Activated naive CD4-positive, alpha-beta T cell (primary cell): ENCODE results near the gene C1orf198.
A peak's percentile ranks its signal among the peaks of the same experiment; 100 is the strongest.

Experiments used
- DNase-seq, 4 experiments: peaks; one replicate each; lab custom pipeline; 2025; lab: John Stamatoyannopoulos, UW

C1orf198 gene

DNA sequence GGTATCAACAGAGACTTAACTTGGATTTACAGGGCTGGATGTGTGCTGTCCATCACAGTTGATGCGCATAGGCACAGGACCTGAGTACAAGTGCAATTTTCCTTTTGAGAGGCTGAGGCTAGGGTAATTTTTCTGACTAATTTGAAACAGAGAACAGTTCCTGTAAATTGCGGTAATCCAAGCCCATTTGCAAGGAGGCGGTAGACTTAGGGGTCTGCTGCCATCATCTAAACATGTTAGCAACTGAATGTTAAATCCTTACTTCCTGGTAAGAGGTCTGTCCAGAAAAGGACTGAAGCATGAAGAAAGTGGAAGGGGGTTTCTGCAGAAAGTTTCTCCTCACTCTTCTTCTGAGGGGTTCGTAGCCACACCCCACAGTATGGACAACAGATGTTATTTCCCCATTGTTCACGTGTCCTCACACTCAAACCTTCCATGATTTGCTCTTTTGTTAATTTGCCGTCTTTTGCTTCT lies 23.7 kb upstream of the C1orf198 start:
- no peak for DNase-seq

DNA sequence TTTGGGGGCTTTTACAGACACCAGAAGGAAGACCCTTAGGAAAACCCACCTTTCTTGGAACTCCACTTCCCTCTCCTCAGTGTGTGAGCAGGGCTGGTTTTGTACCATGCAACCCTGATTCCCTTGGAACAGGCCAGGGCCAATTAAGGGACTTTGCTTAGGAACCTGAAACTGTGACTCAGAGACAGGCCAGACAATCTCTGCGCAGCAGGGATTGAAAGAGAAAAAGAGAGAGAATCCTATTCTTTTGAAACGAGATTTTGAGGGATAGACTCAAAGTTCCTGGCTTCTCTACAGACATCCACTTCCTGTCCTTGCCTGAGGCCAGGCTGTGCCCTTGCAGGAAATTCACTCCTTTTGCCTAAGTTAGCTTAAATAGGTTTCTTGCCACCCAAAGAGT lies 23.1 kb upstream of the C1orf198 start:
- no peak for DNase-seq

DNA sequence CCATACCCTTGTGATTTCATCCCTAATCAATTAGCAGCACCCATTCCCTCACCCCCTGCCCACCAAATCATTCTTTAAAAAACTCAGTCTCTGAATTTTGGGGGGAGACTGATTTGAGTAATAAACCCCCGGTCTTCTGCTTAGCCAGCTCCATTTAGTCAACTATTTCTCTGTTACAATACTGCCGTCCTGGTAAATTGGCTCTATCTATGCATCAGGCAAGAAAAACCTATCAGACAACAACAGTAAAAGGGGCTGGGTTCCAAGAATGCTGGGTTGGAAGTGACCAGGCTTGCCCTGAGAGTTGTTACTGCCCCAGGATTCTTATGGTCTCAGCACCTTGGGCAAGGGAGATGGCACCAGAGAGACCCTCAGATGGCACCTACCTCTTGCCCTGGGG lies 16.3 kb upstream of the C1orf198 start:
- DNase-seq = no peak

DNA sequence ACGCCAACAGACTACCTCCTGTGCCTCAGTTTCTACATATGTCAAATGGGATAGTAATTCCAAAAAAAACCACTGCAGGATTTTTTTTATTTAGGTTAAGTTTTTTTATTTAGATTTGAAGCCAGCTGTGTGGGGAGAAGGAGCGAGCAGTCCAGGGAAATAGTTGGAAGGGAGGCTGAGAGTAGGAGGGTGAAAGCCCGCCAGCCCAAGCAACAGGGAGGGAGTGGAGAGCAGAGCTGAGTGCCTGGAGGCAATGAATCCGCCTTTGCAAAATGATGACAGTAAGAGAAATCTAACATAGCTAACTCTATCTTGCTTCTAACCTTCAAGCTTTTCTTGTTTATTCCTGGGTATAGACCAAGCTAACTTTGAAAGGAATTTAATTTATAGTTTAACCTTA lies 15.6 kb upstream of the C1orf198 start:
- no peak for DNase-seq

DNA sequence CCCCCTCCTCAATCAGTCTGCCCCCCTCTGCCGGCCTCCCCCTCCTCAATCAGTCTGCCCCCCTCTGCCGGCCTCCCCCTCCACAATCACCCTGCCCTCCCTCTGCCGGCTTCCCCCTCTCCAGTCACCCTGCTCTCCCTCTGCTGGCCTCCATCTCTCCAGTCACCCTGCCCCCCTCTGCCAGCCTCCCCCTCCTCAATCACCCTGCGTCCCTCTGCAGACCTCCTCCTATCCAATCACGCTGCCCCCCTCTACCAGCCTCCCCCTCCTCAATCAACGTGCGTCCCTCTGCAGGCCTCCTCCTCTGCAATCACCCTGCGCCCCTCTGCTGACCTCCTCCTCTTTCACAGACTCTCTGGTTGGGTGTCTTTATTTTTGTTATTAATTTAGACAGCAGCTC lies 11.5 kb upstream of the C1orf198 start:
- DNase-seq = no peak

DNA sequence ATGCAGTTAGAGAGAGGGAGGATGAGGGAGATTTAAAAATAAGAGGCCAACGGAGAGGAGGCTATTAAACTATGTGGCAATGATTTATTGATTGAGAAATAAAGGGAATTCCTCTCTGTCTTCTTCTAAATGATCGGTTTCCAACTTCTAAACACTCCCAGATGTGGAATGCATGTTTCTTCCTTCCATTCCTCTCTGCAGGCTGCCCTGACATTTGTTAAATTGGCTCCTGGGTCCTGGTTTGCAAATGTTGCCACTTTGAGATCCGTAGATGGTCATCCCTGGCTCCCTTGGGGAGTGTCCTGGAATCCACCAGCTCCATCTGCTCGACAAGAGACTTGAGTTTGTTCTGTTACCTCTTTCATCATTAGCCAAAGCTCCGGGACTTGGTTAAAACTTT lies 10.3 kb upstream of the C1orf198 start:
- no peak for DNase-seq

DNA sequence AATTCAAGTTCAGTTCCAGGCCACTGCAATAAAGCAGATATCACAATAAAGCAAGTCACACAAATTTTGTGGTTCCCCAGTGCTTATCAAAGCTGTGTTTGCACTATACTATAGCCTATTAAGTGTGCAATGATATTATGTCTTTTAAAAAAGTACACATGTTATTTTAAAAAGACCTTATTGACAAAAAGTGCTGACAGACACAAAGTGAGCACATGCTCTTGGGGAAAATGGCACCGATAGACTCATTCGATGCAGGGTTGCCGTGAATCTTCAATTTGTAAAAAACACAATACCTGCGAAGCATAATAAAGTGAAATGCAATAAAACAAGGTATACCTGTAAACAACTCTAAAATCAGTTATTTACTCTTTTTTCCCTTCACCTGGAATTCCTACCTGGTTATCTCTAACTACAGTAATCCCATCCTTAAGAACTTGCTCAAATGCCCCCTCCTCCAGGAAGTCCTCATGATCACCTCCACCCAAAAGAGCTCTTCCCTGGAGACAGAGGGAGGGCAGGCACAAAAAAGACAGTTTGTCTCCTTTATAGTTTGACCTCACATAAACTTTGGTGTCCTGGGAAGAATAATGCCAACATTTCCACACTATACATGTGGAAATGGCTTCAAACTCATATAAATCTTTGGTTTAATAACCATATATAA lies 9.7 kb upstream of the C1orf198 start:
- DNase-seq = no peak

DNA sequence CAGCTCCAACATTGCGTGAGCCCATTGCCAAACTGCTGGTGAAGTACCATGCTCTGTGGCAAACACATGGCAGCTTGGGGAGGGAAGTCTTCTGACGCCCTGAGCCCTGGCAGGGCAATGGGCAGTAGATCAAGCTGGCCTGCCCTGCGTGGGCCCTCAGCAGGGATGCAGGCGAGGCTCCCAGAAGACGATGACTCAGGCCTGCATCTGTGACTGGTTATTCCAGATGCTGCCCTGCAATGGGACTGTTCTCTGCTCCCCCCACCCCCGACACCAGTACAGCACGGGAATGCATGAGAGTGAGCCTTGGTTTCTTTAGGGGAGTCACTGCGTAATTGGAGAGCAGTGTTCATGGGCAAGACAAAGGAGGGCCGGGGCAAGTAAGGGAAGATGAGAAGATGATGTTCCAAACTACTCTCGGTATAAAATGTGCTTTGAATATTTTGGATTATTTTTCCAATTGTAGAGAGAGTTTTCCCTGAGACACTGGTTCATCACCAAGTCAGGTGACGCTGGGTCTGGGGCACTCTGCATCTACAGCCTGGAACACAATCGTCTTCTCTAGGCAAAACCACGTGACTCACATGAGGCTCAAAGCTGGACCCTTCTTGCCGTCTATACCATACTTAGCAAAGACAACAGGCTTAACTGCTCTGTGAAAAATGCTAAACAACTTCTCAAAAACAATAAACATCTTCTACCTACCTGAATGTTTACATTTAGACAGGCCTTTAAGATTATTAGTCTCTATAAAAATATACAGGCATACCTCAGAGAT lies 9.0 kb upstream of the C1orf198 start:
- DNase-seq = no peak

DNA sequence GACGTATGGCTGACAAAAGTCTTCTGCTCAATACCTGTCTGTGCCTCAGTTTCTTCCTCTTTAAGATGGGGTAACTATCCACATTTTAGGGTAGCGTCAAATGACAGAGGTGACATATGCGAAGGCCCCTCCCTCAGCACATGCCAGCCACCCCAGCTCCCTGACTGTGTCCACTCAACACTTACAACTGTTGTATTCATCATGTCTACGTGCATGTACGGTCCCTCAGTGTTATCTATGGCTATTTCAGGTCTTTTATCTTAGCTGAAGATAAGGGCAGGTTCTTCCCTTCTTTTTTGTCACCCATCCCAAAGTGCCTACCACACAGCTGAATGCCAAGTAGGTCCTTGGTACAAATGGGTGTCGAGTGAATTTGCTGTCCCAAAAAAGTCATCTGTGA lies 8.3 kb upstream of the C1orf198 start:
- no peak for DNase-seq

DNA sequence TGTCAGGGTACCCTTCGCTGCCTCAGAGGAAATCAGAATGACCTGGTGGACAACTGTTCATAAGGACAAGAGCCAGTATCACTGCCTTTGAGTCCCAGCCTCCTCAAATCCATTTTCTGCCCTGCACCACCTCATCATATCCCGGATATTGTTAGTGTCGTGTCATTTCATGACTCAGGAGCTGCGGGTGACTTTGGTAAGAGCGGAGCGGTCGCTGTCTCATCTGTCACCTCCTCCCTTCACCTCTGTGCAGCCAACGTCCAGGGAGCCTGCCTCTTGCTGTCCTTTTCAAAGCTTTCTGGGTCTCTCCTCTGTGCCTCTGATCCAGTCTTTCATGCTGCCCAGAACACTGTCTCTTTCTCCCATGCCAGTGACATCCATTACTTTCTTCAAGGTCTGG lies 7.0 kb upstream of the C1orf198 start:
- DNase-seq = no peak

DNA sequence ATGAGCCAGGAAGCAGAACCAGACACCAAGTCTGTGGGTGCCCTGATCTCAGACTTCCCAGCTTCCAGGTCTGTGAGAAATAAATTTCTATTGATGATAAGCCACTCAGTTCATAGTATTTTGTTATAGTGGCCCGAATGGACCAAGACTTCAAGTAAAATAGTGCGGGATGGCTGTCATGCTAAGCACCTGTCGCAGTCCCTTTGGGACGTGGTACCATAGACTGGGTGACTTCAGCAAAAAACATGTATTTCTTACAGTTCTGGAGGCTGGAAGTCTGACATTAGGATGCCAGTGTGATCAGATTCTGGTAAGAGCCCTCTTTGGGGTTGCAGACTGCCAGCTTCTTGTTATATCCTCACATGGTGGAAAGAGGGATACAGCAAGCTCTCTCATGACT lies 2.6 kb upstream of the C1orf198 start:
- DNase-seq = no peak

DNA sequence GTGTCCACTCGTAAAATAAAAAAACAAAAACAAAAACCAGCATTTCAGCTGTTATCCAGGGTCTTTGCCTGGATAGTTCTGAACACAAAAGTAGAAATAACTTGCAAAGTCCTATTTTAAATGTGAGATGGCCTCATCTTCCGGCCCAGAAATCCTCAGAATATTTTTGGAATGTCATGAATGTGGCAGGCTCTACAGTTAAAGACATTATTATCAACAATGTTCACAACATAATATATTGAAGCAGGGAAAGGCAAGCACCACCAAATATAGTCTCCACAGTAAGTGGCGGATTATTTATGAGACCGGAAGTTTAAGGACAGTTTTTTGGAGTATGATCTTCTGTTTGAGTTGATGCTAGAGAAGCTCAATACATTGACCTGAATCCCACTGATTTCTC lies 1.2 kb upstream of the C1orf198 start:
- DNase-seq = no peak

DNA sequence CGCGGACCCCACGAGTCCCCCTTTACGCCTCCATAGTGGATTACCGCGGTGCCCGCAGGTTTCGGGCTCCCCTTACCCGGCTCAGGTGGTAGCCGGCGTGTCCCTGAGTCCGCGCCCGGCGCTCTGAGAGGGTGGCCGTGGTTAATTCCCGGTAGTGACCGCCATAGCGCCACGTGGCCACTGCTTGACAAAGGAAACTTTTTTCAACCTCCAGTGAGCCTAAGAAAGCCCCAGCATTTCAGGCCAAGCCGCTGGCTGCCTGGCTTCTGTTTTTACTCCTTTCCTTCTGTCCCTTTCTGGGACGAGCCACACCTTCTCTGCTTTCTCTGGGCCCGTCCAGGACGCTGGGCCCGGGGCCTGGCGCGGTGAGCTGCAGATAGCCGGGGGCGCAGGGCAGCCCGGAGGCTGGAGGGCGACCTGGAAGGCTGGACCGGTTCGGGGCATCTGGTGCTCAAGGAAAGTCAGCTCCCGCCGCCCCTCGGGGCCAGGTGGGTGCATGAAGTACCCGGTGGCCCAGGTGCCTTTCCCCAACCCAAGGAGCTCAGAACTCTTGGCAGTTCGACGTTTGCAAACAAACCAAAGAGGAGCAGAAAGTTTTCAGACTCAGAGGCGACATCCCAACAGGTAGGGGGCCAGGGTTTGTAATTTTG lies 540 bp upstream of the C1orf198 start:
- DNase-seq = peak in 1 of 4 experiments; percentile 25

DNA sequence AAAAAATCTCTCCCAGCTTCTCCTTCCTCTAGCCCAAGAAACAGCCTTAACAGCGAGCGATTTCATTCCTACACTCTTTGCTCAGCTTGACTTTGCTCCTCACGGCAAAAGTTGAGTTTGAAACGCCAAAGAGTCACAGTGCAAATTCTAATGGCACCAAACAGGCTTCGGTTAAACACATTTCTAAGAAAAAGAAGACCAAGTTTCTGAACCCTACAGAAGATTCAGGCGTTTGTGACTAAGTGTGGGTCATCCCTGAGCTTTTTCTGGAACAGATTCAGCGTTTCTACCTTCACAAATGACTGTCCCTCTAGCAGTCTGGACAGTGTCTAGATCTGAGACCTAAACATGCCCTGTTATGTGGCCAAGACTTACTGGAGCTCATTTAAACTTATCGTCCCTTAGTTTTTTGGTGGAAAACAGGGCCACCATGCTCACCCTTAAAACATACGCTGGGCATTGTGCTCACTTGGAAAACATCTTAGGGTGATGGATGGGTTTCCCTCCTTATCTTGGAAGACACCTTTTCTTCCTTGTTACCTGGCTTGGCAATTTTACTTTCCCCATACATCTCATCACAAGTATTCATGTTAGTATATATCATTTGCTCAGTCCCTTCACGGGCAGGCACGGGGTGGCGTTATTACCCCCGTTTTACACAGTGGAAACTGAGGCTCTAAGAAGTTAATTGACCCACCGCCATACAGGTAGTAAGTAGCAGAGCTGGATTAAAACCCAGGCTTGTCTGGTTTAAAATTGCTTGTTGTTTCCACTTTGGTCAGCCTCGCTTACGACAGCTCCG lies 1.0 kb downstream of the C1orf198 start:
- DNase-seq = no peak

DNA sequence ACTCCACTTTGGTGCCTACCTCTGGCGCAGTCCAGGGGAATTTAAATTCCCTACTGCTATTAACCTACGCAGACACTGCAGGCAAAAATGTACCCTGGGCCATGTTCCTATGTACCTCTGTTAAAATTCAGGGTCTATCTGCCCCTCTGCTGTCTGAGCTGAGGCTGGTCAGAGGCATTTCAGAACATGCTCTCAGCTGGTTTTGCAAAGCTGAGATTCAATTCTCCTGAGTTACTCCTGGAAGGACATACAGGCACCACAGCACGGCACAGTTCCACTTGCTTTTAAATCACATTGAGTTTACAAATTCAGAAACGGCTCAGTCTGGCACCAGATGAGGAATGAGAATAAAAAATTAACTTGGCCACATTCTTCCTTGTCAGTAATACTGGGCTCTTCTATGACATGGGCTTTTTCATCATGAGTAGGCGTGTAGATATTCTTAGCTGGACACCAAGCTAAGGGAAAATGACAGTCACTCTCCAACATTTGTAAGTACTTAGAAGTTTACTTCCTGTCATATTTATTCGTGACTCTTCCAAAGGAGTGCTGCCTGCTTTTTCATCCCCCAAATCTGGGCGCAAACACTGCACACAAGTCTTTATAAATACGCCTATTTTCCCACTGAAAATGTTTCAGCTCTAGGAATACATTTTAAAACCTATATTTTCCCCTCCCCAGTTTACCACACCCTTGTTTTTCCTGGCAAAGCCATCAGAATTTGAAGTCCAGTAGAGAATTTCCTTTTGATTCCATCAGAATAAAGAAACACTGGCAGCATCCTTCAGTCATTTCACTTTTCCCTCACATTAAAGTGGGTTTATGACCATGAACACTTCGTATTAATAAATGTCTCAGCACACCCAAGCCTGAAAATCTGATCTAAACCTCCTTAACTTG lies 1.9 kb downstream of the C1orf198 start:
- no peak for DNase-seq

DNA sequence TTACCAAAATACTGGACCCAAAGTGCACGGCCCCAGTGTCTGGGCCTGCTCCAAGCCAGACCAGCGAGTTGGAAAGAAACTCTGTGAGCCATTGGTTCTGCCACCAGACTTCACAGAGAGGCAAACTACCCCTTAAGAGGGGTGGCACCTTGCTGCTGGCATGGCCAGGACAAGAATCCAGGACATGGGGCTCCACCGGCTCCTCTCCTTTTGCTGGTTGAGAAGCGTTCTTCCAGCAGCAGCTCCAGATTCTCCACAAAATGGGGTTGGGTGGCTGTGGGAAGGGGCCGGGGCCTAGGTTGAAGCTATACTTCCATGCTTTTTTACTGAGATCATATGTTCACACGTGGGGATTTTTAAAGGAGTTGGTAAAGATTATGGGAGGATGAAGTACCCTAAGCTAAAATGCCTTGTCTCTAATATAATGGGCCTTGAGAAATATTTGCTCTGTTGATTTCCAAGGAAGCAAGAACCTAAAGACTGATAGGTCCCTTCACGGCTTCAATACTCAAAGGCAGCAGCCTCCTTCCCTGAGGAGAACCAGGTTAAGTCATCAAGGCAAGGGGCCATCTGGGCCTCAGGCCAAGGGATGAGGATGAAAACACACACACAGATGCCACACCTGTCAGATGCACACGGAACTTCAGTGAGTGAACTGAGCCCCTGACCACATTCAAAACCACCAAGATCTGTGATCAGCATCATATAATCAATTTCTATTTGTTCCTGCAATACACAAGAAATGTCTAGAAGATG lies 3.1 kb downstream of the C1orf198 start:
- DNase-seq = no peak

DNA sequence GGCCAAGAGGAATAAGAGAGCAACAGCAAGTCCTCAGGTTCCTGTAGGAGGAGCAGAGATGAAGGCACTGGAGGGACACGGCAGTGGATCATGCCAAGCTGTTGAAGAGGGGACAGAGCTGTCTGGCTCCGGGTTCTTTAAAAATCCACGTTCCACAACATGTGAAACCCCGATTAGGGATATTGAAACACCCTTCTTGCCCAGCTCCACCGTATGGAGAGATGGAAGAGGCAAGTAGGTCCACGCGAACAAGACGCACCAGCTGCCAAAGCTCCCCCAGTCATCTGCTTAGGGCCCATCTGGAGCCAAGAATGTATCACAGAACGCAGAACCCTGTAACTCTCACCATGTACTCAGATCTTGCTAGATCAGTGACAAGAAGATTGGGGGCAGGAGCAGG lies 3.9 kb downstream of the C1orf198 start:
- no peak for DNase-seq

DNA sequence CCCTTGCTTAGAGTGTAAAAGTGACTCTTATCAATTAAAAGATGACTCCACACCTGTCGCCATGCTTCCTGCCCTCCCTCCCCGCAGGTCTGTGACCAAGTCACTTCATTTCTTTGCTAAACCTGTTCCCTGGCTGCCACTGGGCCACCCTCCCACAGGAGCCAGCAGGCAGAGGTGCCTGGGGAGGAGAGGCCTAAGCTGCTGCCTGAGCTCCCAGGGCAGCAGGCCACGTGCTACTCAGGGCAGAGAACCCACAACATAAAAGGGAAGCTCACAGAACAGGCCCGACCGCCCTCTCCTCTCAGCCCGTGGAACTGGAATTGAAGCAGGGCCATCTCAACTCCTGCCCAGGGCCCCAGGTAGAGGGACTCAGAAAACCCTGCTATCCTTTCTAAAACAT lies 4.9 kb downstream of the C1orf198 start:
- no peak for DNase-seq

DNA sequence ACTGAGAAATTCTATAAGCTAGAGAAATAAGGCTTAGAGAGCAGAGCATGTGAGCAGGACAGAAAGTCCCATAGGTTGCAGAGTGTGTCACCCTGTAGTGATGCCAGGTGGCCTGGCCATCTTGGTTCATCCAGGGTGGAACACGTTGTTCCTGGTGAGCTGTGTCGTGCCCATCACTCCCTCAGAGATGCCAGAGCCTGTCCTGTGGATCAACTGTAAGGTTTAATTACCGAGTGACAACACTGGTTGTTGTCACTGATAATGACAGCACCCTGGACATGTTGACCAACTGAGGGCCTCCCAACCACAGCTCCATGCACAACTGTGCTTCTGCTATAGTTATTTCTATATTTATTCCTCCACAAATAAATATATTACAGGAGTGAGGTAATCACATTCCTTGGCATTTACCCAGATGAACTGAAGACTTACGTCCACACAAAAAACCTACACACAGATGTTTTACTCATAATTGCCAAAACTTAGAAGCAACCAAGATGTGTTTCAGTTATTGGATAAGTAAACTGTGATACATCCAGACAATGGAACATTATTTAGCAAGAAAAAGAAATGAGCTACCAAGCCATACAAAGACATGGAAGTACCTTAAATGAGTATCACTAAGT lies 6.2 kb downstream of the C1orf198 start:
- DNase-seq = no peak

DNA sequence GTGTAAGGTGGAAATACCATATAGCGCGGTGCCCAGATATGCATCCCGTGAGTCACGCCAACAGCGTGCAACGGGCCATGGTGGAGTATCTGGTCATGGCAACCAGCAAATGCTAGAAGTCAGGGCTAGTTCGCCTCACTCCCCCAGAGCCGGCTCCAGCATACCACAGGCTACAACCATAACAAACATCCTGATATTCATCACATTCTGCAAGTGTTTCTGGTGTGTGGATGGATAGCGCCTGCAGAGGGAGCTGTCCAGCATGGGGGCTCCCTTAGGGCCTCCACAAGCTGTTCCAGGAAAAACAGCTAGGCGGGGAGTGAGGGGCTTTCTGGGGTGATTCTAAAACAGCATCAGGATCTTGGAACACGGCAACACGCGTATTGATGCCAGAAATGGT lies 6.8 kb downstream of the C1orf198 start:
- DNase-seq = no peak
